Measurements from ENCODE around the gene DCDC2.
"Not testable (repeated sequence)": the region's sequence is repeated elsewhere in the genome, so short reads cannot be mapped to it uniquely, and the experiment has no call there.

DCDC2 gene

DNA sequence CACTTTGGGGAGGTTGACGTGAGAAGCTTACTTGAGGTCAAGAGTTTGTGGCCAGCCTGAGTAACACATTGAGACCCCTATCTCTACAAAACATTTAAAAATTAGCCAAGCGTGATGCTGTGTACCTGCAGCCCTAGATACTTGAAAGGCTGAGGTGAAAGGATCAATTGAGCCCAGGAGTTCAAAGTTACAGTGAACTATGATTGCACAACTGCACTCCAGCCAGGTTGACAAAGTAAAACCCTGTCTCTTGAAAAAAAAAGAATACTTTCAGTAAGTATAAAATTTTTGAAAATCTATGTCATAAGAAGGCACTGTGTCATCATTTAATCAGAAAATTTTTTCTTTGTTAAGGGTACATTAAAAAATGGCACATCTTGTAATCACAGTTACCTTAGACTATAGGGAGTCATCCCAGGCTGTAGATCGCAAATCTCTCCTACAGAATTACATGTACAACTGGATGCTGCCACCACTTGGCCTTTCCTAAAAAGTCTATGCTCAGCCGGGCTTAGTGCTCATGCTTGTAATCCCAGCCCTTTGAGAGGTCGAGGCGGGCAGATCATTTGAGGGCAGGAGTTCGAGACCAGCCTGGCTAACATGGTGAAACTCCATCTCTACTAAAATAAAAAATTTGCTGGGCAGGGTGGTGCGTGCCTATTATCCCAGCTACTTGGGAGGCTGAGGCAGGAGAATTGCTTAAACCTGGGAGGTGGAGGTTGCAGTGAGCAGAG lies 27.8 kb upstream of the DCDC2 start:
- H3K9me3 Mint-ChIP-seq, result no peaks in the 10 kb centered on the region
- H3K27ac Mint-ChIP-seq, result no peak overlapping the region
- H3K27me3 Mint-ChIP-seq, result peaks cover 25% of the 10 kb centered on the region
- H3K36me3 Mint-ChIP-seq (ENCODE audit: low read depth), result no peaks in the 10 kb centered on the region
- H3K4me3 Mint-ChIP-seq, result no peak overlapping the region
- no peaks in the 10 kb centered on the region for H3K4me1 Mint-ChIP-seq (ENCODE audit: low read depth)
- no peak for DNase-seq

DNA sequence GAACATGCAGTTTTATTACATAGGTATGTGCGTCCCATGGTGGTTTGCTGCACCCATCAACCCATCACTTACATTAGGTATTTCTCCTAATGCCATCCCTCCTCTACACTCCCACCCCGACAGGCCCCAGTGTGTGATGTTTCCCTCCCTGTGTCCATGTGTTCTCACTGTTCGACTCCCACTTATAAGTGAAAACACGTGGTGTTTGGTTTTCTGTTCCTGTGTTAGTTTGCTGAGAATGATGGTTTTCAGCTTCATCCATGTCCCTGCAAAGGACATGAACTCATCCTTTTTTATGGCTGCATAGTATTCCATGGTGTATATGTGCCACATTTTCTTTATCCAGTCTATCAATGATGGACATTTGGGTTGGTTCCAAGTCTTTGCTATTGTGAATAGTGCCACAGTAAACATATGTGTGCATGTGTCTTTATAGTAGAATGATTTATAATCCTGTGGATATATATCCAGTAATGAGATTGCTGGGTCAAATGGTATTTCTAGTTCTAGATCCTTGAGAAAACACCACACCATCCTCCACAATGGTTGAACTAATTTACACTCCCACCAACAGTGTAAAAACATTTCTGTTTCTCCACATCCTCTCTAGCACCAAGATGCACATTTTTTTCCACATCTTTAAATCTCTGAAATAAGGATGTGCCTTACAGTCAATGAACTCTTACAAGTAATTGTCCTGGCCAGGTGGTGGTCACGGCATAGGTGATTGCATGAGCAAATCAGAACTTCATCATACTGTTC lies 26.7 kb upstream of the DCDC2 start:
- not testable (repeated sequence) for H3K36me3 Mint-ChIP-seq (ENCODE audit: low read depth); H3K27ac Mint-ChIP-seq; H3K9me3 Mint-ChIP-seq; H3K4me3 Mint-ChIP-seq; DNase-seq; H3K4me1 Mint-ChIP-seq (ENCODE audit: low read depth)
- H3K27me3 Mint-ChIP-seq, result peaks cover 25% of the 10 kb centered on the region

DNA sequence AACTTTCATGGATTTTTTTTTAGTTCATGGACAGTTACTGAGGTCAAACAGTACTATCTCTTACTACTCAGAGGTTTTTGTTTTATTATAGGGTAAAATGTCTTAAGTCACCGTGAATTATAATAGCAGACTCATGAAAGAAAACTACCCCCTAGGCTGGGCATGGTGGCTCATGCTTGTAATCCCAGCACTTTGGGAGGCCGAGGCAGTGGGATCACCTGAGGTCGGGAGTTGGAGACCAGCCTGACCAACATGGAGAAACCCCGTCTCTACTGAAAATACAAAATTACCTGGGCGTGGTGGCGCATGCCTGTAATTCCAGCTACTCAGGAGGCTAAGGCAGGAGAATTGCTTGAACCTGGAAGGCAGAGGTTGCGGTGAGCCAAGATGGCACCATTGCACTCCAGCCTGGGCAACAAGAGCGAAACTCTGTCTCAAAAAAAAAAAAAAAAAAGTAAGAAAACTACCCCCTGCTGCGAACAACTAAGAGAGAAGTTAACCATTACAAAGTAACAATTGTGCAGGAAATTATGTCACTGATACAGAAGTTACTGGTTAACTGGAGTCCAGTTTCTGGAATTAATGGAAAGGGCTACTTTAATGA lies 25.1 kb upstream of the DCDC2 start:
- peaks cover 26% of the 10 kb centered on the region for H3K27me3 Mint-ChIP-seq
- not testable (repeated sequence) for H3K36me3 Mint-ChIP-seq (ENCODE audit: low read depth); H3K9me3 Mint-ChIP-seq; H3K27ac Mint-ChIP-seq; H3K4me1 Mint-ChIP-seq (ENCODE audit: low read depth); DNase-seq; H3K4me3 Mint-ChIP-seq

DNA sequence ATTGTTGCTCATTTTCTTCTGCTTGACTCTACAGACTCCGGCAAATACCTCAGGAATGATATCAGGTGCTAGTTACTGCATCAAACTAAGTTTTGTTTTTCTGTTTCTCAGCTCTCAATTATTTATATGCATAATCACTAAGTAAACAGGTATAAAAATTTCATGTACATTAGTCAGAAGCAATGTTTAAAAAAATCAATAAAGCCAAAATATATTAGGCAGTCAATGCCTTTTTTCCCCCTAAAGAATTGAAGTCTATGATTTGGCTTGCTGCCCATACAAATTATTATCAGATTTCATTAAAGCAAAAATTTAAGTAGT lies 24.3 kb upstream of the DCDC2 start:
- Mint-ChIP-seq H3K4me1 (ENCODE audit: low read depth) (no peaks in the 10 kb centered on the region), H3K27ac (no peak overlapping the region), H3K9me3 (no peaks in the 10 kb centered on the region), H3K4me3 (no peak overlapping the region), H3K36me3 (ENCODE audit: low read depth) (no peaks in the 10 kb centered on the region), H3K27me3 (peaks cover 22% of the 10 kb centered on the region)
- DNase-seq, result no peak

DNA sequence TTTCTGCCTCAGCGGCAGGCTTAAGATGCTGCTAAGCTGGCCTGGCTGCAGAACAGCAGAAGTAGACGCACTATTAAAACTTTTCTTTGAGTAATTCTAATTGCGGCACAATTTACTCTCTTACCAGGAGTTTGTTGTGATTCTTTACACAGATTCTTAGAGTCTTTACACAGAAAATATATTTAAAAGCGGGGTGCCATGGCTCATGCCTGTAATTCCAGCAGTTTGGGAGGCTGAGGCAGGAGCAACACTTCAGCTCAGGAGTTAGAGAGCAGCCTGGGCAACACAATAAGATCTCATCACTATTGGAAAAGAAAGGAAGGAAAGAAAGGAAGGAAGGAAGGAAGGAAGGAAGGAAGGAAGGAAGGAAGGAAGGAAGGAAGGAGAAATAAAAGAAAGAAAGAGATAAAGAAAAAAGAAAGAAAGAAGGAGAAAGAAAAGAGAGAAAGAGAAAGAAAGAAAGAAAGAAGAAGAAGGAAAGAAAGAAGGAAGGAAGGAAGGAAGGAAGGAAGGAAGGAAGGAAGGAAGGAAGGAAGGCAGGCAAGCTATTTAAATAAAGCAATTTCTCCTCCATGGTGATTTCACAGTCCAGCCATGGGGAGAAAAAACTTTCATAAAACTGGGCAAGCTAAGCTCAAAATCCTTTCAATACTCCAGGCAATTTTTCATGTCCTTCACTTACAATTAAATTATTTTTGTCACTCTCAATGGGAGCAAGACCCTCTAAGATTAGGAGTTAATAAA lies 23.8 kb upstream of the DCDC2 start:
- peaks cover 27% of the 10 kb centered on the region for H3K27me3 Mint-ChIP-seq
- H3K27ac Mint-ChIP-seq, result no peak overlapping the region

DNA sequence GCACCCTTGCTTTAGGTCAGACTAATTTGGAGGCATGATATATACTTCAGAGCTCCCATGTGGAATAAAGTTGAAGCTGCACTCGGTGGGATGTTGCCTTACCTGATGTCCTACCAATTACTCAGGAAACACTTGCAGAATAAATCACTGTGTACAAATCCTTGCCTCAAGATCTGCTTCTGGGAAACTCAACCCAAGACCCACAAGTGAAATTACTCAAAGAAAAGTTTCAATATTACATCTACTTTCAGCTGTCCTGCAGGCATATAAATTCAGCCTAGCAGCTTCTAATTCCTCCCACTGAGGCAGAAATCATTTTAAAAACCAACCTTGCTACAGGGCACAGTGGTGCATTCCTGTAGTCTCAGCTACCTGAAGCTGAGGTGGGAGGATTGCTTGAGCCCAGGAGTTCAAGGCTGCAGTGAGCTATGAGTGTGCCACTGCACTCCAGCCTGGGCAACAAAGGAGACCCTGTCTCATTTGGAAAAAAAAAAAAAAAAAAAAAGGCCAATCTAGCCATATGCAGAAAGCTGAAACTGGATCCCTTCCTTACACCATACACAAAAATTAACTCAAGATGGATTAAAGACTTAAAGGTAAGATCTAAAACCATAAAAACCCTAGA lies 20.7 kb upstream of the DCDC2 start:
- Mint-ChIP-seq H3K9me3 (no peaks in the 10 kb centered on the region), H3K4me3 (no peak overlapping the region), H3K36me3 (ENCODE audit: low read depth) (no peaks in the 10 kb centered on the region), H3K27ac (no peak overlapping the region), H3K27me3 (peaks cover 10% of the 10 kb centered on the region), H3K4me1 (ENCODE audit: low read depth) (no peaks in the 10 kb centered on the region)
- no peak for DNase-seq

More for the DNA sequence above, 23.8 kb upstream of the DCDC2 start:
- H3K4me3 Mint-ChIP-seq, result no peak overlapping the region
- H3K9me3 Mint-ChIP-seq, result no peaks in the 10 kb centered on the region
- H3K4me1 Mint-ChIP-seq (ENCODE audit: low read depth), result no peaks in the 10 kb centered on the region
- DNase-seq, result no peak
- H3K36me3 Mint-ChIP-seq (ENCODE audit: low read depth), result no peaks in the 10 kb centered on the region

DNA sequence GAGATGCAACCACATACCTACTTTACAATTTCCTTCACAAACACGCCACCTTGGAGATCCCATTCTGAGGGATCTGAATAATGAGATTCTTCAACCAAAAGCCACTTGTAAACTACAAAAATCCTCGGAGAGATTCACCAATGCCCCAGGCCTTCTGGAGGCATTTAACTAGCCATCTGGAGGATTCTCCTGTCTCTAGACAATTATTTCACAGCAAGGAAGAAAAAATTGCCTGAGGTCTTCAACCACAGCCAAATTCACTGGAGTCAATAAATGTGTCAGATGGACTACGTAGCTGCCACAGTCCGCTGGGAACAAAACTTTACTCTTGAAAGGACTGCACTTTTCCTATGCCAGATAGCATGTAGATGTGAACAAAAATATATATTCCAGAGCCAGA lies 19.0 kb upstream of the DCDC2 start:
- Mint-ChIP-seq H3K27me3 (peaks cover 9% of the 10 kb centered on the region), H3K4me1 (ENCODE audit: low read depth) (no peaks in the 10 kb centered on the region), H3K9me3 (no peaks in the 10 kb centered on the region), H3K27ac (no peak overlapping the region), H3K4me3 (no peak overlapping the region), H3K36me3 (ENCODE audit: low read depth) (no peaks in the 10 kb centered on the region)
- no peak for DNase-seq

DNA sequence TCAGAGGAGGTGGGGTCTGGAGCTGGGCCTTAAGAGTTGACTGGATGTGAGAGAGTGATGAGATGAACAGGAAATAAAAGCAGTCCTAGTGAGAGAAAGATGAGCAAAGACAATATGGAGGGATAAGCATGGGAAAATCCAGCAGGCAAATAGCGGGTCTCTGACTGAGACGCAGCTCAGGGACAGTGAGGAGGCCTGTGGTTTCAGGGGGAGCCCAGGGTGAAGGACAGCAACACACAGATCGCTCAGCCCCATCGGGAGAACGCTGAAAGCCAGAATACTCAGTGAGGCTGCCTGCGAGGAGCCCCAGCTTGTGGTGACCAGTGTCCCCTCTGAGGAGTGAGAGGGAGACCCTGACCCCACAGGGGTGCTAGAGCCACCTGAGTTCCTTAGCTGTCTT lies 16.8 kb upstream of the DCDC2 start:
- no peak for DNase-seq

DNA sequence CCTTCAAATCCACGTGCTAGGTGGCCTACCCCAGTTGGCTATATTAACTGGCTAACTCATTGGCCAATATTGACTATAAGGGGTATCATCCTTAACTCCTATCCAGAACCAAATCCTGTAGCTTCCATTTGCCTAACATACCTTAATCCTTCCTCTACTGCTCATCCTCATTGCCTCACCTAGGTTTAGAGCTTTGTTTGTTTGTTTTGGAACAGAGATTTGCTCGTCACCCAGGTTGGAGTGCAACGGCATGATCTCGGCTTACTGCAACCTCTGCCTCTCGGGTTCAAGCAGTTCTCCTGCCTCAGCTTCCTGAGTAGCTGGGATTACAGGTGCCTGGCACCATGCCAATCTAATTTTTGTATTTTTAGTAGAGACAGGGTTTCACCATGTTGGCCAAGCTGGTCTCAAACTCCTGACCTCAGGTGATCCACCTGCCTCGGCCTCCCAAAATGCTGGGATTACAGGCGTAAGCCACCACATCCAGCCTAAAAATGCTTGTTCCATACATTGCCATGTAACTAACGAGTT lies 7.3 kb upstream of the DCDC2 start:
- not testable (repeated sequence) for H3K36me3 Mint-ChIP-seq (ENCODE audit: low read depth); H3K4me3 Mint-ChIP-seq; H3K9me3 Mint-ChIP-seq; H3K27ac Mint-ChIP-seq; H3K4me1 Mint-ChIP-seq (ENCODE audit: low read depth); DNase-seq
- peaks cover 20% of the 10 kb centered on the region for H3K27me3 Mint-ChIP-seq

More for the DNA sequence above, 16.8 kb upstream of the DCDC2 start:
- H3K4me3 Mint-ChIP-seq, result no peak overlapping the region
- H3K4me1 Mint-ChIP-seq (ENCODE audit: low read depth), result no peaks in the 10 kb centered on the region
- H3K9me3 Mint-ChIP-seq, result no peaks in the 10 kb centered on the region
- H3K27ac Mint-ChIP-seq, result no peak overlapping the region
- H3K36me3 Mint-ChIP-seq (ENCODE audit: low read depth), result no peaks in the 10 kb centered on the region
- peaks cover 17% of the 10 kb centered on the region for H3K27me3 Mint-ChIP-seq

DNA sequence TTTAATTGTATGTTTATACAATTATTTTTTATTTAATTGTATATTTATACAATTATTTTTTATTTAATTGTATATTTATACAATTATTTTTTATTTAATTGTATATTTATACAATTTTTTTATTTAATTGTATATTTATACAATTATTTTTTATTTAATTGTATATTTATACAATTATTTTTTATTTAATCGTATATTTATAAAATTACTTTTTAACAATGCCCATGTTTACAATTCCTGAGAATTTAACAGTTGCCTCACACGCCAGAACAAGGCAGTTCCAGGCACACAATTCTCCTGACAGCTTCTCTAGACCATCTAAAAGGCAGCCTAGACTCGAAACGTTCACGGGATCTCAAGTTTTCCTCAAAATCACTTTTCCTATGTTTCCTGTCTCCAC lies 4.5 kb upstream of the DCDC2 start:
- not testable (repeated sequence) for DNase-seq; H3K4me3 Mint-ChIP-seq; H3K9me3 Mint-ChIP-seq; H3K27ac Mint-ChIP-seq; H3K36me3 Mint-ChIP-seq (ENCODE audit: low read depth)
- Mint-ChIP-seq H3K27me3 (peaks cover 22% of the 10 kb centered on the region), H3K4me1 (ENCODE audit: low read depth) (peaks cover 24% of the 10 kb centered on the region)

DNA sequence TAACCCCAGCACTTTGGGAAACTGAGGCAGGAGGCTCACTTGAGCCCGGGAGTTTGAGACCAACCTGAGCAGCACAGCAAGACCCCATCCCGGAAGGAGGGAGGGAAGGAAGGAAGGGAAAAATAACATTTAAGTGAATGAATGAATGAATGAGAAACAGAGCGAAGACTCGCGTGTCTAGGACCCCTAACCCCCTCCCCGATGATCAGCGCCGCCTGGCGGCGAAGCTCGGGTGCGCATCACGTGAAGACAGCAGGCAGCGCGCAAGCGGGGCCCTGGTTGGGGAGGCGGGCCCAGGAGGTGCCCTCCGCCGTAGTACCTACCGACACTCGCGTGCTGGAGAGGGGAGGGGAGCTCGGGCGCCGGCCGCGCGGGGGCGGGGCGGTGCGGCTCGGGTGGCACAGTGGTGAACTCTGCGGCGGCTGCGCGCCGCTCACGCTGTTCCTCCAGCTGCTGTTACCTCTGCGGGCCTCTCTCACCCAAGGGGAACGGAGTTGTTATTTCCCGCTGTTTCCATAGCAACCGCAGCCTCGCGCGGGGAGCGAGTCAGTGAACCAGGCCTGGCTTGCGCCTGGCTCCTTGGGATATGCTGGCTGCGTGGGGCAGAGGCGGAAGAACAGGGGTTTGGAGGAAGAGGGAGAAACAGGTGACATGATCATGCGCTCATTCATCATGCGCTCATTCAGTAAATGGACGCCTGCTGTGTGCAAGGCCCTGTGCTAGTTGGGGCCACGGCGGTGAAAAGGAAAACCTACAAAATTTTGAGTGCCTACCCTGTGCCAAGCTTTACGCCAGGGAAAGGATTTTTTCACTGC lies 2.0 kb upstream of the DCDC2 start:
- H3K4me3 Mint-ChIP-seq, result peak overlapping the region; percentile 68
- no peaks in the 10 kb centered on the region for H3K9me3 Mint-ChIP-seq
- H3K27ac Mint-ChIP-seq, result peak overlapping the region; percentile 24
- DNase-seq, result peak; percentile 89
- H3K36me3 Mint-ChIP-seq (ENCODE audit: low read depth), result no peaks in the 10 kb centered on the region
- H3K27me3 Mint-ChIP-seq, result peaks cover 37% of the 10 kb centered on the region
- H3K4me1 Mint-ChIP-seq (ENCODE audit: low read depth), result peaks cover 26% of the 10 kb centered on the region

DNA sequence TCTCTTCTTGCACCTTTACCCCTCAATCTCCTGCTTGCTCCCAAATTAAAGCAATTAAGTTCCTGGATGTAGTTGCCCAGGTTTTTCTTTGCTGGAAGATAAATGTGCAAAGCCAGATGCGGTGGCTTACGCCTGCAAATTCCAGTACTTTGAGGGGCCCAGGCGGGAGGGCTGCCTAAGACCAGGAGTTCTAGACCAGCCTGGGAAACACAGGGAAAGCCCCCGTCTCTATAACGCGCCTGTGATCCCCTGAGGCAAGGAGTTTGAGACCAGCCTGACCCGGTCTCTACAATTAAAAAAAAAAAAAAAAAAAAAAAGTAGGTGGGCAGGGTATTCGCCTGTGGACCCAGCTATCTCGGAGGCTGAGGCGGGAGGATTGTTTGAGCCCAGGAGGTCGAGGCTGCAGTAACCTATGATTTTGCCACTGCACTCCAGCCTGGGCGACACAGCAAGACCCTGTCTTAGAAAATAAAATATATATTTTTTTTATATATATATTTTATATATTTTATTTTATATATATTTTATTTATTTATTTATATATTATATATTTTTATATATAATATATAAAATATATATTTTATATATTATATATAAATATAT lies 461 bp upstream of the DCDC2 start:
- H3K27ac Mint-ChIP-seq, result no peak overlapping the region
- peaks cover 26% of the 10 kb centered on the region for H3K4me1 Mint-ChIP-seq (ENCODE audit: low read depth)
- no peaks in the 10 kb centered on the region for H3K36me3 Mint-ChIP-seq (ENCODE audit: low read depth)
- H3K27me3 Mint-ChIP-seq, result peaks cover 32% of the 10 kb centered on the region
- DNase-seq, result no peak
- H3K4me3 Mint-ChIP-seq, result peak overlapping the region; percentile 72
- no peaks in the 10 kb centered on the region for H3K9me3 Mint-ChIP-seq

DNA sequence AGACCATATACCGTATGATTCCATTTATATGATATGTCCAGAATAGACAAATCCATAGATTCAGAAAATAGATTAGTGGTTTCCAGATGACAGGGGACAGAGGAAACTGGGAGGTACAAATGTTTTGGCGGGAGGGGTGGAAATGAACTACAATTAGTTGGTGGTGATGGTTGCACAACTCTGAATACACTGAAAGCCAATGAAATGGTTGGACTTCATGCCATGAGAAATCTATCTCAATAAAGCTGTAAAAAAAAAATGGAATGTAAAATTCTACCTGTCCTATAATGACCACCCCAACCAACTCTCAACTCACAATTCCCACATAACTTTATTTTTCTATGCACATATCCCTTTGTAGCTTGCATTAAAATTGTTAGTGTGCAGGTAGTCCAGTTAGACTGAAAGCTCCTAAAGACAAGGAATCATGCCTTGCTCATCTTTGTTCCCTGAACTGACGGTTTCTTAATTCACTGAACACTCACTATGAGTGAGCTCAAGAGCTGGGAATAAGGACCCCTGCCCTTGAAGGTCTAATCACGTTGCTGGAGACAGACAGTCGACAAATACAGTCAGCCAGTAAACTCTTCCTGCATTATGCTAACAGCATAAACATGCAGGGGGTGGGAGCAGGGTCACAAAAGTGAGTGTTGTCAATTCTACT lies 1.4 kb downstream of the DCDC2 start:
- H3K27ac Mint-ChIP-seq, result no peak overlapping the region
- peaks cover 26% of the 10 kb centered on the region for H3K4me1 Mint-ChIP-seq (ENCODE audit: low read depth)
- DNase-seq, result no peak
- H3K4me3 Mint-ChIP-seq, result no peak overlapping the region
- no peaks in the 10 kb centered on the region for H3K9me3 Mint-ChIP-seq
- no peaks in the 10 kb centered on the region for H3K36me3 Mint-ChIP-seq (ENCODE audit: low read depth)
- peaks cover 26% of the 10 kb centered on the region for H3K27me3 Mint-ChIP-seq
